Dedifferentiated amniotic fluid mesenchymal stem cell (primary cell): ENCODE measurements around the gene ADAMTS17.

Source experiments
- DNase-seq: peaks from one replicate; pipeline ENCODE4 v3.0.0-alpha.2; 2016; ENCODE audit errors: extremely low spot score

Gene ADAMTS17

DNA sequence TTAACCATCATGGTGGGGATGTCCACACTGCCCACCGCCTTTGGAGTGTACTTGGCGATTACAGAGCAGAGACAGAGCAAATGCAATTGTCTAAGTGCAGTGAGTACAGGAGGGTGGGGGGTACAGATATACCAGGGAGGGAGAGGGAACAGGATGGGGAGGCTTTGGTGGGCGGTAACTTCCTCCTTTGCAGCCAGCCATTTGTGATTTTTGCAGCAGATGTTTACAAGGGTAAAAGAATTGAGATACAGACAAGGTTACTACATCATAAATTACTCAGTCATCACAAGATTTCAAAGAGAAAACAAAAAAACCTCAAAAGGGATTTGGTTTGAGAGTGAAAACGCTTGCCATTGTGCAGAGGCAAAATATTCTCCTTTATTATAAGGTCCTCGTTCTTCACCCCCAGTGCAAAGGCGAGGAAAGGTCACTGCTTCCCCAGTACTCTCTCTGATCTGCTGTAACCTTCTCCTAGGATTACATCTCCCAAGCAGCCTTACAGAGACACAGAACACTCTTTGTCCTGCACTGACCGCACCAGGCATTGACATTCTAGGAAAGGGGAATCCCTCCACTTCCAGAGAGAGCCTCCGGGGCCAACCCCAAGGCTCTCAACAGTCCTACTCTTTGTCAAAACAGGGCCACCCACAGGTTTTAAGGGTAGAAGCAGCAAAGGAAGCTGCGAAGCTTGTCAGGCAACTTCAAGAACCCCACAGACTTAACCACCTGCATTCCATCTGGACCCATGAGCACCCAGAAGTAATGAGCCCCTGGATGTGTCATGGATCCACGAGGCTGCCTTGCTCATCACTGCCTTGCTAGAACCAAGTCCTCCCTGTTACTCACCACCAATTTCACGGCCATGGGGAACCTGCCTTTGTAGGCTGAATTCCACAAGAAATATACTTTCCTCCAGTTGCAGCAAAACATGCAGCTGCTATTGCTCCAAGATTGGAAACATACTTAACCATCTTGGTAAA, 117.3 kb downstream of the ADAMTS17 start:
- no peak for DNase-seq

DNA sequence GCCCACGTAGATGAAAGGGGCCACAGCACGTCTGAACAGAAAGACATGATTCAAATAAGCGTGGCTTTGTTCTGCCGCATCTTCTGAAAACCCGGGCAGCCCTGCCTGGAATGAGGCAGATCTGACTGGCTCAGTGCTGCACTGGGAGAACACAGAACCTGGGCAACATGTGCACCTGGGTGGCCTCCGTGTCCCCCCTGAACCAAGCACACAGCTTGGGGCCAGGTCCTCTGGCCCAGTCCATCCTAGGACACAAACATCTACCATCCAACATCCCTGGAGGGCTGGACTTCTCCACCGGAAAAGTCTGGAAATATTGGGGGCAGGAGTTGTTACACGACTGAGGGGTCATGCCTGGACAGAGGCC, 119.4 kb downstream of the ADAMTS17 start:
- no peak for DNase-seq

DNA sequence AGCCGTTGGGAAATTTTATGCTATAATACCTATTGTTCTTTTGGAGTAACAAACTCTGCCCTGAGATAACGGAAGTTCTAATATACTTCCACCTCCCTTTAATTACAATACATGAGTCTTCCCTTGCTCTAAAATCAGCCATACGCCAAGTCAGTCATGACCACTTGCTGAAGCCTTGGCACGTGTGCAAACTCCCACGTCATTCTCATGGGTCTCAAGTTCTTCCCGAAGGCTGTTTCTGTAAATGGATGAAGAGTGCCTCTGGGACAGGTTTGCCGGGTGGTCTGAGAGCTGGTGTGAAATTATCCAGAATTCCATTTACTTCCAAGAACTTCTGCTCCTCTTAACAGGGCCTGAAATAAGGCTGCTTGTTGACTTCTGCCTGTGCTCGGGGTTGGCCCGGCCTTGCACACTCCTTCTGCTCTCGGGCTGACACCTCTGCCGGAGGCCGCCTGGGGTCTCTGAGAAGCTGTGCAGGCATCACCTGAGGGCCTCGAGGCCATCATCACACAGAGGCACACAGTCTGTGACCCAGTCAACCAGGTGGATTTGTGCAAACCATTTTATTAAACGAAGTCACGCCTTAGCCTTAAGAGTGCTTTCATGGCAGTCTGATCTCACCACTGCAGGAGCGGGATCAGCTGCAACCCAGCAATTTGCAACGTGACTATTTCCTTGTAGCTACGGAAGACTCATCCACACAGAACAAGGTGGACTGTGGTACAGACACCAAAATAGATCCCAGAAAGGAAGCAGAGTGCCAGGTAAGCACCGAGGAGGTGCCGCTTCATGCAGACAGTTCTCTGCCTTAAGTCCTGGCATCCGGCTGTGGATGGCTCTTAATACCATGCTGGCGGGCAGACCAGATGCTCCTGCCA, 120.1 kb downstream of the ADAMTS17 start:
- DNase-seq, result no peak

DNA sequence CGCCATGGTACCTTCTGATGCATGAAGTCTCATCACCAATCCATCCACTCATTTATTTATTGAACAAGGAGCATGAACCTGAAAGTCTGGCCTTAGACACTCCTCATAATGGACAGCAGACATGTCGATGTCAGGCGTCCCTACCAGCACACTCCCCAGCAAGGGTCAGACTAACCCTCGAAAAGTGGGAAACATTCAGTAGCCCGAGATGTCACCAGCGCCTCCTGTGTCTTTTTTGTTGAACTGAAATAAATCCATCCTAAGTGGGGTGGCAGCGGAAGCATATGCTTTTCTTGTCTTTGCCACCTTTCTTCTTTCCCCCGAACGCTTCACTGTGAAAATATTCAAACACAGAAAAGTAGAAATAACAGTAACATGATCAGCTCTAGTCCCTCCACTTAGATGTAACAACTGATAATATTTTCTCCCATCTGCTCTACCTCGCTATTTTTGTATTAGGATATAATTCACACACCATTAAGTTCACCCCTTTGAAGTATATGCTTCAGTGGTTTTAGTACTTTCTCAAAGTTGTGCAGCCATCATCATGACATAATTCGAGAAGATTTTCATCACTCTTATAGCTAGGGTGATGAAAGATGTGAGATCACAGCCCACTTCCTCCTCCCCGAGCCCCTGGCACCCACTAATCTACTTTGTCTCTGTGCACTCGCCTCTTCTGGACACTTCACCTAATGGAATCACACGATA, 121.6 kb downstream of the ADAMTS17 start:
- DNase-seq, result no peak

DNA sequence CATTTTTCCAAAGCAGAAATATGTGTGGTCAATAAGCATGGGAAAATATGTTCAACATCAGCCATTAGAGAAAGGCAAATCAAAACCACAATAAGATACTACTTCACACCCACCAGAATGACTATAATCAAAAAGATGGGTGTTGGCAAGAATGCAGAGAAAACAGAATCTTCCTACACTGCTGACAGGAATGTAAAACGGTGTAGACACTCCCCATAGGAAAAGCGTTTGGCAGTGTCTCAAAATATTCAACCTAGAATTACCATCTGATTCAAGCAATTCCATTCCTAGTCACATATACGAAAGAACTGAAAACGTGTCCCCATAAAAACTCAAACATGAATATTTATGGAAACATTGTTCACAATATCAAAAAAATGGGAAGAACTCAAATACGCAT, 123.3 kb downstream of the ADAMTS17 start:
- DNase-seq, result no peak

DNA sequence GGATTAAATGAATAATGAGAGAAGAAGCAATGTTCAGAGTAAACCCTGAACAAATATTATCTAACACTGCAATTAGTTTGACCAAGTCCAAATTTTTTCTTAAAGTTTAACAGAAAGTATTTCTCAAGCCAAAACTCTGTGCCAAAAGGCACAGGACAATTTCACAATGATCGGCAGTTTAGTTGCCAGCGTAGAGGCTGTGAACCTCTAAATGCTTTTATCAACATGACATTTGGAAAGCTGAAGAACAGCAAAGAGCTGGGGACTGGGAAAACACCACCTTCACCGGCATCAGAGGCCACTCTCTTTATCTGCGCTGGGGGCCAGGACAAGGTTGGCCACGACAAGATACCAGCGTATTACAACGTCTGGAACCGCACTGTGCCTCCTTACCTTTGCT, 125.6 kb downstream of the ADAMTS17 start:
- DNase-seq, result no peak

DNA sequence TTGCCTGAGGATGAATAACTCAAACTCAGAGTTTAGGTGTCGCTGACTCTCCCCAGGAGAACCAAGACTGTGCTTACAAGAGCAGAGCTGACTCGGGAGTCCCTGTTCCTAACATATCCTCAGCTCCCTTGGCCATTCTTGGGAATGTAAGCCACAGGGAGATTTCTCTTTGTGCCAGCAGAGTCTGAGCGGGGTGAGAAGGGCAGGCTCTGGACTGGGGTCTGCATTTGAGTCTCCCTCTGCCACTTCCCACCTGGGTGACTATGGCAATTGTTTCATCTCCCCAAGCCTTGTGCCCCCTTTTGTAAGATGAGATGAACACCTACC, 126.0 kb downstream of the ADAMTS17 start:
- DNase-seq, result no peak

DNA sequence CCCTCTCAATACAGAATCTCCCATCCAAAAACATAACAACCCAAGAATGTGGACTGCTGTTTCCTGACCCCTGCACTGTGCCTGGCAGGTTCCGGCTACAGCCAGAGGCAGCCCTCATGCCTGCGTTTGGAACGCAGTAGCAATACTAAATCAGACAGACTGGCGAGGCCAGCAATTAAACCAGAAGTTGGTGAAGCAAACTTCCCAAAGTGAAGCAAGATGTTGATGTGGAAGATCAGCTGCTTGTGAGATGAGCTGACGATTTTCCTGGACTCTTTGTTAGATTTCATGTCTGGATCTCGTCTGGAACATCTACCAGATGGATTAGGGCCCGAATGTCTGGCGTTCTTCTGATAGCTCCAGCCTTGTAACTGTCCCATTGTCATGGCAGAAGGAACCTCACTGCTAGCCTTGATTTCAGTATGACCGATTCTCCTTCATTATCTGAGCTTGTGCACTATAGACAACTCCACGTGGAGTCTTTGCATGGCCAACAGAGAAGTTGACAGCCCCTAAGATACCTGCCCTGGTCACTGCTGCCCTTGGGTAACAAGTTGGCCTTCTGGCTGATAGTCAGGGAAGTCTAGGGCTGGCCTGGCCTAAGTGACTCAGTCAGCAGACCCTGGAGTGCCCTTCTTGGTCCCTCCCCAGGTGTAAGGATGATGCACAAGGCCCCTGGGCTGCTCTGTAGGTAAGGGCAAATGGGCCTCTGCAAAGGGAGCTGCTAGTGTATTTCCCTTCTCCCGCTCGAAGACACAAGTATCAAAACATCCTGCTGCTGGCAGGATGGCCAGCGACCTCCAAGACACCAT, 126.5 kb downstream of the ADAMTS17 start:
- DNase-seq, result no peak

DNA sequence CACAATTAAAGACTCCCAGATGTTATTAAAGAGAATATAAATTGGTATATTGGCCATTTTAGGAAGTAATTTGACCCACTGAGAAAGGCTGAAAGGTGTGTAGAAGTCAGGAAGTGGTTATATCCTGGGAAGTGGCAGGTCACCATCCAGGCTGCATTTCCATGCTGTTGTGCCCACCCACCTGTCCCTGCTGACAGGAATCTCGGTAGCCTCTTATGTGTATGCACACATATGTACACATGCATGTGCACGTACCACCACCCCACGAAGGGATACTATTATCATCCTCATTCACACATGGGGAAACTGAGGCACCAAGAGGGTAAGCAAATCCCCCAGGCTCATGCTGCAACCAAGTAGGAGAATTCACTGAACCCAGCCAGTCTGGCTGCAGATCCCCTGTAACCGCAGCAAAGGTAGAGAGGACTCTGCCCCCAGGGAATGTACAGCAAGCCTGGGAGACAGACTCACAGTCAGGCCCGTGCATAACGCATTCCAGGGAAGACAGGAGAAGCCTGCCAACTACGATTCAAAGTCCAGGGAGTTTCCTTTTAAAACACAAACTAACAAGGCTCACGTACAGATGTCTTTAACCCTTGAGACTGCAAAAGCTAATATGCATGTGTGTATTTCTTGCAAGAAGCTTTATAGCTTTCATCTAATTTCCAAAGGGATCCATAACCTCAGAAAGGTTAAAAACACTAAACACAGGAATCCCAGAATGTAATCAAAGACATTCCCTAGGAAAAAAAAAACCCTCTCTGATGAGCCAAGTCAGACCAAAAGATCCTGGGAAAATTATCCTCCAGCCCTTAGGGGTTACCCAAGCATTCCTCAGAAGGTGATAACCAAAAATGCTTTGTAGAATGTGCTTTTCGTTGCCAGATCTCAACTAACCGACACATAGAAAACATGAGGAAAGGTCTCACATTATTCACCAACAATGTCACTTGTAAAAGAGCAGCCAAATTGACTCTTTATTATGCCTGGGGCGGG, 129.6 kb downstream of the ADAMTS17 start:
- DNase-seq, result no peak

DNA sequence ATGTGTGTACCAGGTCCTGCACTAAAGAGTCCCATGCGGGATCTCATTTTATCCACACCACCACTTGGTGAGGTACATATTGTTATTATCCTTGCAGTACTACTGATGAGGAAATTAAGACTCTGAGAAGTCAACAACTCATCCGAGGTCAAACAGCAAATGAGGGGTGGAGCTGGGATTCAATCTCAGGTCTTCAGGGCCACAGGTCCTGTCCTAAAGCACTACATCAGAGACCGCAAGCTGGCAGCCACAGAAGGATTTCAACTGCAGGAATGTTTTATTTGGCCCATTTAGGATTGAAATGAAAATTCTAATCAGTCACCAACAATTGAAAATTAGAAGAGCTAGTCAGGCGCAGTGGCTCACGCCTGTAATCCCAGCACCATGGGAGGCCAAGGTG, 131.4 kb downstream of the ADAMTS17 start:
- DNase-seq, result no peak

DNA sequence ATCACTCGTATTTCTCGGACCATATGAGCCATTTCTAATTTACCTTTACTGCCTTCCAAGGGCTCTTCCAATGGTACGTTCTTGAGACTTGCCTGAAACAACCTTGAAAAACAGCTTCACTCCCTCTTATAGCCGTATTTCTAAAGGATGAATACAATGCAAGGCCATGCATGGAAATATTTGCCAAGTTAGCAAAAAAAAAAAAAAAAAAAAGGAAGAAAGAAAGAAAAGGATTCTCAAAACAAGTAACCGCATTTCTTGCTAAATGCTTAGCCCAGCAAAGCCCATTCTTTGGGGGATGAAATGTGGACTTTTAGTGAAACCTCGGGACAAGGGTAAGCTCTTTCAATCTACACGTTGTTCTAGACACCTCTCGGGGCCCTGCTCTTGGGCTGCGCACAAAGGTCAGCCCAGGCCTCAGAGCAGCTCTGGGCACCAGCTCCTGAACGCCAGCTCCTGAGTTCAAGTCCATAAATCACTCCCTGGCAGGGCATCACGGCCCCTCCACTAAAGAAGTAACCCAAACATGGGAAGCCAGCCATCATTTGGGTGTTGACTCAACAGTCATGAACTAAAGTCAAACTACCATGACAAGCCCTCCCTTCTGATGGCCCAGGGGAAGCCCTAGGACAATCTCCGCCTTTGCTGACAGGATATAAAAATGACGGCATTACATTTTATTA, 132.7 kb downstream of the ADAMTS17 start:
- DNase-seq, result no peak

DNA sequence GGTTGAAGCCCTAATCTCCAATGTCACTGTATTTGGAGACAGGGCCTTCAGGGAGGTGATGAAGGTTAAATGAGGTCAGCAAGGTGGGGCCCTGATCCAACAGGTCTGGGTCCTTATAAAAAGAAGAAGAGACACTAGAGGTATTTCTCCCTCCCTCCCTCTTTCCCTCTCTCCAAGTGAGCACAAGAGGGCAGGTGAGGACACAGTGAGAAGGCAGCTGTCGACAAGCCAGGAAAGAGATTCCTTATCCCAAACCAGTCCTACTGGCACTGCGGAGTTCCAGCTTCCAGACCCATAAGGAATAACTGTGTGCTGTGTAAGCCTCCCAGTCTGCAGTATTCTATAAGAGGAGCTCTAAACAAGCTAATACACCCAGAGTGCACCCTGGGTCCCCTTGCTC, 134.7 kb downstream of the ADAMTS17 start:
- no peak for DNase-seq

DNA sequence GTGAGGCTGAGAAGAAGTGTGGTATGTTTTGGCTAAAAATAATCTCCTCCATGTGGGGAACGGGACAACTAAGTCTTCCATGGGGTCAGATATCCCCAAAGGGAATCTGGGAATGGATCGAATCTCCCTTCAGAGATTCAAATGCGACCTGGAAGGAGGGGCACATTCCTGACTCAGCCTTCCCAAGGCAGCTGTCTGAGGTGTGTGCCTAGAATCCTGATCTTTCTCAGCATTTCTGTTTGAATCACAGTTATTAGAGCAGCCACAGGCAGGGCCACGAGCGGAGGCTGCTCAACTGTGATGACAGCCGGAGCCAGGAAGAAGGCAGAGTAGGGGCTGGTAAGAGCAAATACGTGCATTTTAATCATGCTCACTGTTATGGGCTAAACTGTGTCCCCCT, 135.1 kb downstream of the ADAMTS17 start:
- DNase-seq, result no peak

DNA sequence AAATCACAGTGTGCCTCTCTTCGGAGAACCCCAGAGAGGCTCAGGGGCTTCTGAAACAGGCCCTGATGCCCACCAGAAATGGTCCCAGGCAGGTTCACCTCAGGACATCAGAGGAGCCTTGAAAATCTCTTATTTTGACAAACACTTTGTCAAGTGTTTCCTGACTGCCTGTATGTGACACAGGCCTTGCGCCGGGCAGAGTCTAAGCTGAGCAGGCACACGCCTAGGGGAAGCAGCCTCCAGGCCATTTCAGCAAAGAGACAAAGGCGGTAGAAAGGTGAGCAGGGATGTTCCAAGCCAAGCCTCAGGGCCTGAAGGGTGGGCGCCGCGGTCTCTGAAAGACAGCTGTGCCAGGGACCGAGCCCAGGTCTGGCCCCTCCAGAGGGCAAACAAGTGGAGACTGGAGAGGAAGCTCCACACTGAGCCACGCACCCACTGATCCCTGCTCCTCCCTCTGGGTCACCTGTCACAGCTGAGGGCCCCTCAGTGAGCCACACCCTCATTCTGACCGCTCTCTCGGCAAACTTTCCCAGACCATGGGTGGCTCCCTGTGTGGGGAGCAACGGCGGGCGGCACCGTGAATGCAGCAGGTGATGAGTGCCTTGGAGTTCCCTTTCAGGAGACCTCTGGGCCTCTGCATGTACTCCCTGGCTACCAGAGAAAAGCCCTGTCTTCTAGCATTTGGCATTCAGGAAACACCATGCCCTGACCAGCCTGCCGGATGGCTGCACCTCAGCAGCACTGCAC, 136.1 kb downstream of the ADAMTS17 start:
- DNase-seq, result no peak

DNA sequence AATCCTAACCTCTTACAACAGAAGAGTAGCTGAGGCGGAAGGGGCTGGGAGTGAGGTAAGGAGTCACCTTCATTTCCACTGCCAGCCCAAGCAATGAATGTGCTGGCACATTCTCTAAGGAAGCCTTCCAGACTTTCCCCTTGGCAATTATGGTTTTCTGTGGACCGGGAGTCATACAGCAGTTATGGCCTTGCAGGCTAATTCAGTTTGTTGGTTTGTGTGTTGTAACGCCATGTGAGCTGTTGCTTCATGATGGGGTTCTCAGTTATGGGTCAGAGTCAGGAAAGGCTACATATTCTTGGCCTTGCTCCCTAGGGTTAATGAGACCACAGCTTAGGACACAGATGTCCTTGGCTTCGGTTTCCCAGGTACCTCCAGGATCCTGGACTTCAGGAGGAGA, 137.0 kb downstream of the ADAMTS17 start:
- no peak for DNase-seq

DNA sequence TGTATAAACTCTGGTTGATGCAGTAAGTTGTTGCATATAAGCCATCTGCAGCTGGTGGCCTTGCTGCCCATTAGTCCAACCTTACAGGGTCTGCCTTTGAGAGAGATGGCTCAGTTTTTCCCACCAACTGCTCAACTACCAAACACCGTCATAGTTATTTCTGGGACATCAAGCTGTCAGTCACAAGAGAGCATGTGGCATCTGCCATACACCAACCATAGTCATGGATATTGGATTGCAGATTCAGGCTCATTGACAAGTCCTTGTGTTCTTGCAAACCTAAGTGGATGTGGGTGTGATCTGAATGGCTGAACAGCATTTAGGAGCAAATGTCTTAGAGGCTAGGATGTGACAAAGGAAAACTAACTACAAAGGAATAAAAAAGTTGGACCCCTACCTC, 137.6 kb downstream of the ADAMTS17 start:
- no peak for DNase-seq

DNA sequence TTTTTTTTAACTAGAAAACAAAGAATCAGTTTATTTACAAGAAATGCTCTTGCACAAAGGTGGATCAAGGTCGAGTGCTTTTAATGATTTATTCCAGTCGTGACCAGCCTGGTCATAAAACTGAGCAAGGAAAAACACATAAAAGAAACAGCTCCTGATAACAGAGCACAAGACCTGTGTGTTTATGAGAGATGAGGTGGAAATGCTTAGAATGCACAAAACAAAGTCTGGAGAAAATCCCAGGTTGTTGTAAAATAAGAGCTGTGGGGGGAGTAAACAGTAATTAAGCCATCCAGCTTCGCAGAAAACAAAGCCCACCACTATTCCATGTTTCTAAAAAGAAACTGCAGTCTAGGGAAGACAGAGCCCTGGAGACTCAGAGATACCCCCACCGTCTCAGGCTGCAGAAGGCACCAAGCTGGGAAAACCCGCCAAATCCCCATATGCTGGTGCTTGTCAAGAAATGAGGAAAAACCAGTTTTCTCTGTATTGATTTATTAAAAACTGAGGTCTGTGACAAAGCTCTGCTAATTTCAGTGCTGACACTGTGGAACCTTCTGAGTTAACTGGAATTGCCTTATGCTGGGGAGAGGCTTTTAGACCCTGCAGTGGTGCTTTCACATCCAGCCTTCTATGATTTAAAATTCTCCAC, 139.3 kb downstream of the ADAMTS17 start:
- DNase-seq, result no peak
